OCI-LY7 (cell line): ENCODE results near the gene GSC2. TPM values are rescaled to one million over a fixed set of nuclear protein-coding genes. Genes with fewer than 3 reads are reported as not detected.

Experiments used
- BruUV-seq: library from RNA; stranded (reverse); fragments of 400-500 nt; replicated peaks from 2 replicates; lab custom pipeline; 2021; lab: Mats Ljungman, UMichigan
- CTCF ChIA-PET: fragments of 300-600 bp; sonication (Branson Sonifier 250); formaldehyde crosslinking; loops from one replicate; lab custom pipeline; 2022; ENCODE audit warnings: antibody characterized with exemption; ENCODE audit not compliant: unreplicated experiment; lab: Charles Lee
- POLR2A ChIA-PET: fragments of 300-600 bp; sonication (Branson Sonifier 250); formaldehyde crosslinking; loops from one replicate; lab custom pipeline; 2022; ENCODE audit warnings: antibody characterized with exemption; lab: Charles Lee
- DNase-seq: peaks from one replicate; pipeline ENCODE4 v3.0.0-alpha.2; 2015; ENCODE audit warnings: low spot score
- H2AFZ ChIP-seq: fragments of 200-600 bp; sonication (generic), shearing (Covaris generic); 2 replicates; pipeline ENCODE4 v1.6.1; 2014; ENCODE audit warnings: mild to moderate bottlenecking, antibody characterized with exemption, low read length, moderate library complexity
- H3K27ac ChIP-seq: fragments of 200-600 bp; sonication (generic); 2 replicates; pipeline ENCODE4 v1.5.1; 2014; ENCODE audit warnings: mixed run types, low read depth, mild to moderate bottlenecking, moderate library complexity, low read length, inconsistent platforms; ENCODE audit not compliant: poor library complexity, severe bottlenecking
- H3K36me3 ChIP-seq: fragments of 200-600 bp; sonication (generic); 2 replicates; pipeline ENCODE4 v1.6.1; 2014; ENCODE audit warnings: mild to moderate bottlenecking, antibody characterized with exemption, low read length, moderate library complexity, mixed read lengths; ENCODE audit not compliant: insufficient read depth
- H3K4me1 ChIP-seq: fragments of 200-600 bp; sonication (generic); 2 replicates; pipeline ENCODE4 v1.5.1; 2014; ENCODE audit warnings: mild to moderate bottlenecking, low read length; ENCODE audit not compliant: insufficient read depth, poor library complexity, severe bottlenecking
- H3K4me2 ChIP-seq: fragments of 200-600 bp; sonication (generic); 2 replicates; pipeline ENCODE4 v1.6.1; 2014; ENCODE audit warnings: mild to moderate bottlenecking, low read length
- H3K4me3 ChIP-seq: fragments of 200-600 bp; sonication (generic); 2 replicates; pipeline ENCODE4 v1.5.1; 2014; ENCODE audit warnings: mild to moderate bottlenecking, low read depth, low read length; ENCODE audit not compliant: poor library complexity, severe bottlenecking
- H3K79me2 ChIP-seq: fragments of 200-600 bp; sonication (generic); 2 replicates; pipeline ENCODE4 v1.6.1; 2016; ENCODE audit warnings: low read depth, mild to moderate bottlenecking, low read length, moderate library complexity, mixed read lengths; ENCODE audit not compliant: insufficient read depth
- H3K9me2 ChIP-seq: fragments of 200-600 bp; sonication (generic); 2 replicates; pipeline ENCODE4 v1.6.1; 2016; ENCODE audit warnings: mild to moderate bottlenecking, low read length, mixed read lengths; ENCODE audit not compliant: insufficient read depth
- H3K9me3 ChIP-seq: fragments of 200-600 bp; sonication (generic); 2 replicates; pipeline ENCODE4 v1.6.1; 2014; ENCODE audit warnings: mild to moderate bottlenecking, mixed run types, low read length, mixed read lengths
- H4K20me1 ChIP-seq: fragments of 200-600 bp; sonication (generic); 2 replicates; pipeline ENCODE4 v1.6.1; 2014; ENCODE audit warnings: mild to moderate bottlenecking, antibody characterized with exemption, low read length, moderate library complexity, mixed read lengths; ENCODE audit not compliant: insufficient read depth
- CTCF ChIP-seq: fragments of 200-600 bp; sonication (generic); conservative IDR thresholded peaks from 2 replicates; pipeline ENCODE4 v1.5.1; 2014; ENCODE audit warnings: mild to moderate bottlenecking, antibody characterized with exemption, low read length, moderate library complexity, mixed read lengths
- EZH2phosphoT487 ChIP-seq: fragments of 200-600 bp; sonication (generic); IDR thresholded peaks from 2 replicates; pipeline ENCODE4 v1.6.1; 2018; ENCODE audit warnings: low read depth, borderline replicate concordance, mild to moderate bottlenecking, mixed run types, antibody characterized with exemption, low read length, moderate library complexity, mixed read lengths
- intact Hi-C: fragments of 100-400 bp; cut with micrococcal nuclease; formaldehyde crosslinking; loops from one replicate; pipeline ENCODE4 v1.10.0; 2022; ENCODE audit not compliant: unreplicated experiment
- total RNA-seq, 2 experiments: library from RNA; depleted of rRNA in 1 of 2; stranded (reverse); fragments of >200 nt in 1 of 2; shearing (Covaris generic) in 1 of 2; gene quantifications; 2 replicates each; pipeline ENCODE4 v1.2.3, GENCODE V29; 2014 to 2022

The GSC2 gene
- total RNA-seq, 2 experiments from 2014 or later: not detected

- H3K36me3 ChIP-seq: peaks cover 68% of the 10 kb centered on the region
- no peaks in the 10 kb centered on the region for H3K79me2 ChIP-seq
- no peak for DNase-seq
- no TSS peak for BruUV-seq
- TF ChIP-seq CTCF (no peak), EZH2phosphoT487 (no peak)
- H3K9me3 ChIP-seq: no peaks in the 10 kb centered on the region
- ChIA-PET POLR2A (no interaction called here), CTCF (no interaction called here)
- no peak overlapping the region for H3K27ac ChIP-seq
- H3K9me2 ChIP-seq: no peaks in the 10 kb centered on the region
- no peak overlapping the region for H3K4me2 ChIP-seq
- no peaks in the 10 kb centered on the region for H3K4me1 ChIP-seq
- intact Hi-C loops: no loop called here
- H3K4me3 ChIP-seq: no peak overlapping the region
- H2AFZ ChIP-seq: no peak overlapping the region
- H4K20me1 ChIP-seq: no peaks in the 10 kb centered on the region
These were observed 13.2 kb downstream of the GSC2 start for GRCh38 chr22:19136915-19137314.

- Histone ChIP-seq H3K79me2 (no peaks in the 10 kb centered on the region), H3K4me3 (no peak overlapping the region), H3K36me3 (peaks cover 58% of the 10 kb centered on the region), H3K4me2 (no peak overlapping the region), H3K9me2 (no peaks in the 10 kb centered on the region), H2AFZ (no peak overlapping the region), H3K27ac (no peak overlapping the region), H3K9me3 (no peaks in the 10 kb centered on the region), H4K20me1 (no peaks in the 10 kb centered on the region), H3K4me1 (no peaks in the 10 kb centered on the region)
- BruUV-seq: no TSS peak
- no peak for DNase-seq
- CTCF ChIA-PET: no interaction called here
- intact Hi-C loops: no loop called here
- TF ChIP-seq CTCF: no peak
- TF ChIP-seq EZH2phosphoT487: no peak
- POLR2A ChIA-PET: no interaction called here
These were observed 15.2 kb downstream of the GSC2 start for GRCh38 chr22:19134874-19135273.

DNA sequence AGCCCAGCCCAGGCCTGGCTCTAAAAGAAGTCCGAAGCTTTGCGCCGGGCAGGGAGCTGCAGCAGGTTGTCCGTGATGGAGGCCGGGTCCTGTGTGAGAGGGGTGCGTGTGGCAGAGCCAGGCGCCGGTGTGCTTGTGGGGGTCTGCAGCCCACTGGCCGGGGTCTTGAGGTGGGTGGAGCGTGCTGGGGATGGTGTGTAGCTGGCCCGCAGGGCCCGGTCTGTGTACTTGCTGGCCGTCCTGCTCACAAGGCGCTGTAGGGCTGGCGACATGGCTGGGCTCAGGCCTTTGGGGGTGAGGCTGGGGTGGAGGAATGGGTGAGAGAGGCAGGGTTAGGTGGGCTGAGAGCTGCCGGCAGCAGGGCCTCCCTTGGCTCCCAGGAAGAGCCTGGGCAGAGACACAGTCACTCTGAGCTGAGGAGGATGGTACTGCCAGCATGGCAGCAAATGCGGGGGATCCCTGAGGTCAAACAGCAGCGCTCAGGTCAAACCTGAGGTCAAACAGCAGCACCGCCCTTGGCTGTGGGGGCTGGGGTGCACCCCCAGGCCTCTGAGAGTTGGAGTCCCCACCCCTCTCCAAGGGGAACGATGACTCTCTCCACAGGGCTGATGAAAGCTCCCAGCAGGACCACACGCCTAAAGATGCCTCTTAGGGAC, 15.8 kb downstream of the GSC2 start:
- Histone ChIP-seq H4K20me1 (no peaks in the 10 kb centered on the region), H3K4me2 (no peak overlapping the region), H3K4me3 (no peak overlapping the region), H3K79me2 (no peaks in the 10 kb centered on the region), H3K9me2 (no peaks in the 10 kb centered on the region), H3K9me3 (no peaks in the 10 kb centered on the region), H3K36me3 (peaks cover 54% of the 10 kb centered on the region), H3K27ac (no peak overlapping the region), H2AFZ (no peak overlapping the region), H3K4me1 (peaks cover 5% of the 10 kb centered on the region)
- intact Hi-C loops: no loop called here
- BruUV-seq: no TSS peak
- no peak for DNase-seq
- ChIA-PET CTCF (no interaction called here), POLR2A (interaction anchor here (0.9 kb wide), 1 partner anchor 33 kb away, joined by 3 read pairs; no protein-coding TSS in a partner anchor)
- TF ChIP-seq CTCF (no peak), EZH2phosphoT487 (no peak)
